H9 (cell line): Measurements from ENCODE around the gene DMRTA2. TPM values are rescaled to one million over a fixed set of nuclear protein-coding genes. Genes with fewer than 3 reads are reported as not detected.

Source experiments
- DNase-seq: peaks from one replicate; pipeline ENCODE4 v3.0.0-alpha.2; 2017
- H2AFZ ChIP-seq: one replicate; pipeline ENCODE4 v1.6.1; 2013; ENCODE audit warnings: mild to moderate bottlenecking, low read length, control low read depth, moderate library complexity
- H2AK5ac ChIP-seq: 2 replicates; pipeline ENCODE4 v1.6.1; 2013; ENCODE audit warnings: low read length, control low read depth, mixed read lengths; ENCODE audit not compliant: insufficient read length
- H2BK120ac ChIP-seq: one replicate; pipeline ENCODE4 v1.6.1; 2013; ENCODE audit warnings: low read depth, mild to moderate bottlenecking, low read length, control low read depth, inconsistent platforms; ENCODE audit not compliant: poor library complexity, severe bottlenecking
- H2BK12ac ChIP-seq: 2 replicates; pipeline ENCODE4 v1.6.1; 2013; ENCODE audit warnings: low read length, control low read depth, mixed read lengths, low read depth; ENCODE audit not compliant: insufficient read length
- H2BK15ac ChIP-seq: 2 replicates; pipeline ENCODE4 v1.6.1; 2013; ENCODE audit warnings: low read depth, low read length, control low read depth
- H2BK20ac ChIP-seq: one replicate; pipeline ENCODE4 v1.6.1; 2013; ENCODE audit warnings: low read depth, mild to moderate bottlenecking, low read length, control low read depth, inconsistent platforms; ENCODE audit not compliant: poor library complexity, severe bottlenecking
- H2BK5ac ChIP-seq: 2 replicates; pipeline ENCODE4 v1.6.1; 2013; ENCODE audit warnings: low read length, control low read depth, mixed read lengths; ENCODE audit not compliant: insufficient read length
- H3K14ac ChIP-seq: 2 replicates; pipeline ENCODE4 v1.6.1; 2013; ENCODE audit warnings: low read length, control low read depth; ENCODE audit not compliant: insufficient read depth
- H3K18ac ChIP-seq: 2 replicates; pipeline ENCODE4 v1.6.1; 2013; ENCODE audit warnings: low read depth, mild to moderate bottlenecking, mixed read lengths, low read length, control low read depth; ENCODE audit not compliant: insufficient read length
- H3K23ac ChIP-seq: 2 replicates; pipeline ENCODE4 v1.6.1; 2013; ENCODE audit warnings: low read length, control low read depth, mixed read lengths, low read depth; ENCODE audit not compliant: insufficient read length
- H3K23me2 ChIP-seq: 2 replicates; pipeline ENCODE4 v1.6.1; 2013; ENCODE audit warnings: low read depth, mild to moderate bottlenecking, mixed read lengths, low read length, control low read depth; ENCODE audit not compliant: insufficient read length, poor library complexity, severe bottlenecking
- H3K27ac ChIP-seq: 2 replicates; pipeline ENCODE4 v1.5.1; 2013; ENCODE audit warnings: low read length, control low read depth, mixed read lengths, low read depth; ENCODE audit not compliant: insufficient read length
- H3K27me3 ChIP-seq: 2 replicates; pipeline ENCODE4 v1.6.1; 2013; ENCODE audit warnings: low read length, control low read depth, inconsistent platforms; ENCODE audit not compliant: insufficient read depth
- H3K4ac ChIP-seq: 2 replicates; pipeline ENCODE4 v1.6.1; 2013; ENCODE audit warnings: low read depth, mild to moderate bottlenecking, control low read depth, inconsistent platforms, low read length, moderate library complexity
- H3K4me1 ChIP-seq: 2 replicates; pipeline ENCODE4 v1.6.1; 2013; ENCODE audit warnings: low read length, control low read depth, inconsistent platforms; ENCODE audit not compliant: insufficient read depth
- H3K4me2 ChIP-seq: 2 replicates; pipeline ENCODE4 v1.6.1; 2013; ENCODE audit warnings: low read length, control low read depth, mixed read lengths; ENCODE audit not compliant: insufficient read length, insufficient read depth
- H3K56ac ChIP-seq: 2 replicates; pipeline ENCODE4 v1.6.1; 2013; ENCODE audit warnings: low read depth, mild to moderate bottlenecking, mixed read lengths, low read length, control low read depth; ENCODE audit not compliant: insufficient read length
- H3K79me1 ChIP-seq: 2 replicates; pipeline ENCODE4 v1.6.1; 2013; ENCODE audit warnings: low read depth, mild to moderate bottlenecking, moderate library complexity, low read length, control low read depth, inconsistent platforms; ENCODE audit not compliant: insufficient read depth, poor library complexity, severe bottlenecking
- H3K79me2 ChIP-seq: 2 replicates; pipeline ENCODE4 v1.6.1; 2013; ENCODE audit warnings: low read length, control low read depth, inconsistent platforms; ENCODE audit not compliant: insufficient read depth
- H3K9ac ChIP-seq: 2 replicates; pipeline ENCODE4 v1.6.1; 2013; ENCODE audit warnings: low read length, control low read depth, mixed read lengths; ENCODE audit not compliant: insufficient read length; ENCODE audit errors: extremely low read depth
- H3K9me3 ChIP-seq: one replicate; pipeline ENCODE4 v1.6.1; 2013; ENCODE audit warnings: low read depth, low read length, inconsistent platforms; ENCODE audit not compliant: control insufficient read depth
- H3T11ph ChIP-seq: one replicate; pipeline ENCODE4 v1.6.1; 2013; ENCODE audit warnings: mild to moderate bottlenecking, low read length, control low read depth, inconsistent platforms
- H4K20me1 ChIP-seq: one replicate; pipeline ENCODE4 v1.6.1; 2013; ENCODE audit not compliant: control insufficient read depth, insufficient read length, insufficient read depth
- H4K5ac ChIP-seq: 2 replicates; pipeline ENCODE4 v1.6.1; 2013; ENCODE audit warnings: low read depth, mild to moderate bottlenecking, mixed read lengths, low read length, control low read depth; ENCODE audit not compliant: insufficient read length
- H4K8ac ChIP-seq: replicated peaks from 2 replicates; pipeline ENCODE4 v1.6.1; 2013; ENCODE audit warnings: low read length, control low read depth, mixed read lengths, low read depth; ENCODE audit not compliant: insufficient read length
- H4K91ac ChIP-seq: 2 replicates; pipeline ENCODE4 v1.6.1; 2013; ENCODE audit warnings: low read depth, mild to moderate bottlenecking, moderate library complexity, mixed read lengths, low read length, control low read depth; ENCODE audit not compliant: insufficient read length
- H3K27ac Mint-ChIP-seq, 3 experiments: 2 replicates in 2 of 3; 3 replicates in 1 of 3; pipeline ENCODE4 v1.8.0; 2020 to 2021; ENCODE audit warnings: mixed read lengths in 3 of 3, mild to moderate bottlenecking in 1 of 3, moderate library complexity in 1 of 3
- H3K27me3 Mint-ChIP-seq: 2 replicates; pipeline ENCODE4 v1.8.0; 2021; ENCODE audit warnings: low read depth, mild to moderate bottlenecking, moderate library complexity, mixed read lengths
- H3K36me3 Mint-ChIP-seq, 3 experiments: 2 replicates in 2 of 3; 3 replicates in 1 of 3; pipeline ENCODE4 v1.8.0; 2020 to 2021; ENCODE audit warnings: low read depth in 3 of 3, mixed read lengths in 3 of 3; ENCODE audit not compliant: insufficient read depth in 1 of 3
- H3K4me1 Mint-ChIP-seq, 2 experiments: 2 replicates each; pipeline ENCODE4 v1.8.0; 2020; ENCODE audit warnings: mixed read lengths in 2 of 2
- H3K4me3 Mint-ChIP-seq, 2 experiments: 2 replicates in 1 of 2; 3 replicates in 1 of 2; pipeline ENCODE4 v1.8.0; 2020 to 2021; ENCODE audit warnings: mild to moderate bottlenecking in 2 of 2, mixed read lengths in 2 of 2, moderate library complexity in 1 of 2
- H3K9me3 Mint-ChIP-seq, 2 experiments: 2 replicates in 1 of 2; 3 replicates in 1 of 2; pipeline ENCODE4 v1.8.0; 2020; ENCODE audit warnings: mild to moderate bottlenecking in 2 of 2, mixed read lengths in 2 of 2, moderate library complexity in 1 of 2
- CTCF ChIP-seq: fragments of 200-600 bp; sonication (generic); conservative IDR thresholded peaks from 3 replicates; pipeline ENCODE4 v1.8.0; 2021; ENCODE audit warnings: antibody characterized with exemption, mild to moderate bottlenecking
- WGBS: extraction: QIAGEN DNeasy Blood & Tissue Kit; methylation state at CpG from one replicate; pipeline ENCODE4 v1.1.7; 2013; ENCODE audit warnings: missing lambda C conversion rate, low lambda C conversion rate, mixed read lengths; ENCODE audit not compliant: insufficient read length; ENCODE audit errors: extremely low coverage; 5-methylcytosine and 5-hydroxymethylcytosine counted together
- total RNA-seq: library from RNA; stranded (reverse); gene quantifications from 2 replicates; pipeline ENCODE4 v1.2.1, GENCODE V29; 2021

DMRTA2 gene
- total RNA-seq, 1 experiment from 2014 or later: 0.11 TPM

GRCh38 chr1:50425376-50426107, 2.3 kb upstream of the DMRTA2 start:
- H3K23me2 ChIP-seq: peaks cover 13% of the 10 kb centered on the region
- no peak overlapping the region for H2AFZ ChIP-seq
- no peak overlapping the region for H4K91ac ChIP-seq
- Mint-ChIP-seq H3K4me1 (peaks cover 38 to 60% of the 10 kb centered on the region in 2 experiments), H3K9me3 (peaks cover 4 to 16% of the 10 kb centered on the region in 2 experiments), H3K27me3 (peaks cover 100% of the 10 kb centered on the region), H3K27ac (no peak overlapping the region), H3K36me3 (peaks cover 0 to 4% (median 2%) of the 10 kb centered on the region in 3 experiments; a peak in 3 of 7 replicates), H3K4me3 (peak overlapping the region in 1 of 2 experiments; percentile 67; a peak in 3 of 5 replicates)
- H3K27ac ChIP-seq: no peak overlapping the region
- H3K79me1 ChIP-seq: no peaks in the 10 kb centered on the region
- H2BK5ac ChIP-seq: no peak overlapping the region
- WGBS: no CpG with 5 or more reads among the region's 34 CpGs
- H4K20me1 ChIP-seq: no peaks in the 10 kb centered on the region
- H4K5ac ChIP-seq: no peak overlapping the region
- H3K4me2 ChIP-seq: no peak overlapping the region
- H3T11ph ChIP-seq: no peak overlapping the region
- H3K23ac ChIP-seq: no peak overlapping the region
- H2BK12ac ChIP-seq: no peak overlapping the region
- H3K18ac ChIP-seq: no peak overlapping the region
- H3K79me2 ChIP-seq: no peaks in the 10 kb centered on the region
- H2BK120ac ChIP-seq: no peak overlapping the region
- no peak overlapping the region for H2BK15ac ChIP-seq
- no peak overlapping the region for H3K4ac ChIP-seq
- H3K9me3 ChIP-seq: no peaks in the 10 kb centered on the region
- H2AK5ac ChIP-seq: no peak overlapping the region
- peak; percentile 51 for DNase-seq
- no peaks in the 10 kb centered on the region for H3K4me1 ChIP-seq
- no peak overlapping the region for H2BK20ac ChIP-seq
- no peak overlapping the region for H3K9ac ChIP-seq
- no peak overlapping the region for H3K56ac ChIP-seq
- H4K8ac ChIP-seq: no peak overlapping the region
- H3K27me3 ChIP-seq: peaks cover 92% of the 10 kb centered on the region
- peak; percentile 44 for TF ChIP-seq CTCF
- H3K14ac ChIP-seq: no peak overlapping the region
